Sigmoid colon (tissue), 3 donors: ENCODE results near the gene NANOG.
"Not testable (repeated sequence)": the region's sequence is repeated elsewhere in the genome, so short reads cannot be mapped to it uniquely, and the experiment has no call there.

ENCODE experiments used
- CTCF ChIP-seq, 4 experiments: fragments of 450-650 bp in 3 of 4; fragments of 200-600 bp in 1 of 4; IDR thresholded peaks; one replicate each; pipeline ENCODE4 v1.5.1; 2016 to 2019; ENCODE audit warnings: antibody characterized with exemption in 4 of 4, mild to moderate bottlenecking in 3 of 4, moderate library complexity in 2 of 4
- POLR2A ChIP-seq, 2 donors: fragments of 450-650 bp; IDR thresholded peaks; one replicate each; pipeline ENCODE4 v1.6.1; 2016; ENCODE audit warnings: antibody characterized with exemption in 2 of 2, mild to moderate bottlenecking in 2 of 2, moderate library complexity in 2 of 2

DNA sequence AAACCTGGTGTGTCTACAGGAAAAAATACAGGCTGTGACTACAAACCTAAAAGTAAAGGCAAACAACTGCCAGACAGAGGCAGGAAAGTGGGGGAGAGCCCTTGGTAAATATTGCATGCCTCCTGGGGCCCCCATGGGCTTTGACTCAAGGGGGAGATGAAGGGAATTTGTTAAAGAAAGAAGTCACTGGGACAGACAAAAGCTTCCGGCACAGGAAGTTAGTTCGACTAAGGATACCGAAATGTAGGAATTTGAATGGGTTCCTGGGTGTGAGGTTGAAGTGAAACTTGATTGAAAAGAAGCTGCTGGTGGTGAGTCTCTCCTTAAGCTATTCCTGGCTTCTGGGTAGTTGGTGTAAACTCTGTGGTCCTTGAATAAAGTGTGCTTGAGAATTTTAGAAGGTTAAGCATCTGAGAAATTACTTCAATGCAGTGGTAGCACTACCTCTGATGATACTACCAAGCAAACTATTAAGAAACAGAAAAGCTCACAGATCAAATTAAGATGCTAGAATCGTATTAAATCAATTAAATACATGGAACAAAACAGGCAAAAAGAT is 9.6 kb downstream of the NANOG start:
- not testable (repeated sequence) for TF ChIP-seq CTCF, POLR2A (IDR thresholded peaks at IDR 0.05)
